H1 (cell line): ENCODE data around the gene RSRC2. TPM values are rescaled to one million over a fixed set of nuclear protein-coding genes. Genes with fewer than 3 reads are reported as not detected.

ENCODE experiments used
- CTCF ChIA-PET: fragments of 300-600 bp; sonication (Branson Sonifier 250); formaldehyde crosslinking; loops from one replicate; lab custom pipeline; 2021; ENCODE audit not compliant: partially characterized antibody; lab: Charles Lee
- POLR2A ChIA-PET: fragments of 300-600 bp; sonication (Branson Sonifier 250); formaldehyde crosslinking; loops from one replicate; lab custom pipeline; 2021; ENCODE audit warnings: inconsistent platforms; ENCODE audit not compliant: partially characterized antibody; lab: Charles Lee
- DNase-seq, 2 experiments: peaks; one replicate each; pipeline versions ENCODE4 v3.0.0 to v3.0.0-alpha.2; 2010 to 2022; ENCODE audit warnings: low spot score in 2 of 2, low read depth in 1 of 2, mixed read lengths in 1 of 2
- FAIRE-seq: peaks from 2 replicates; lab custom pipeline; 2011; peaks lifted over from hg19 to GRCh38; lab: Jason Lieb, UNC
- H2AFZ ChIP-seq: 2 replicates; pipeline ENCODE4 v1.8.1; 2012; ENCODE audit warnings: low read length, inconsistent platforms
- H2AK5ac ChIP-seq: 2 replicates; pipeline ENCODE4 v1.6.1; 2013; ENCODE audit warnings: low read depth, low read length
- H2BK120ac ChIP-seq: replicated peaks from 2 replicates; pipeline ENCODE3; 2013; ENCODE audit warnings: low read depth, low read length, inconsistent platforms
- H2BK12ac ChIP-seq: 2 replicates; pipeline ENCODE4 v1.6.1; 2013; ENCODE audit warnings: low read depth, low read length
- H2BK15ac ChIP-seq: 2 replicates; pipeline ENCODE4 v1.6.1; 2013; ENCODE audit warnings: low read length
- H2BK20ac ChIP-seq: 2 replicates; pipeline ENCODE4 v1.6.1; 2013; ENCODE audit warnings: low read length
- H2BK5ac ChIP-seq: 2 replicates; pipeline ENCODE4 v1.6.1; 2013; ENCODE audit warnings: low read depth, low read length
- H3K14ac ChIP-seq: 2 replicates; pipeline ENCODE4 v1.6.1; 2013; ENCODE audit warnings: inconsistent platforms; ENCODE audit not compliant: insufficient read length
- H3K18ac ChIP-seq: 2 replicates; pipeline ENCODE4 v1.6.1; 2013; ENCODE audit warnings: low read length; ENCODE audit errors: extremely low read depth
- H3K23ac ChIP-seq: 2 replicates; pipeline ENCODE4 v1.6.1; 2013; ENCODE audit warnings: inconsistent platforms; ENCODE audit not compliant: insufficient read length
- H3K23me2 ChIP-seq: 2 replicates; pipeline ENCODE4 v1.6.1; 2013; ENCODE audit warnings: low read depth, low read length
- H3K27ac ChIP-seq: 2 replicates; pipeline ENCODE4 v1.6.1; 2011; ENCODE audit warnings: low read depth, low read length, inconsistent platforms
- H3K27me3 ChIP-seq, 4 experiments: replicated peaks in 1 of 4; 1 replicate in 1 of 4; 2 replicates in 3 of 4; pipeline versions ENCODE4 v1.6.1 to v1.8.1; 2011 to 2013; ENCODE audit warnings: low read length in 3 of 4, mild to moderate bottlenecking in 3 of 4, inconsistent platforms in 2 of 4, mixed read lengths in 2 of 4, moderate library complexity in 1 of 4; ENCODE audit not compliant: control insufficient read depth in 3 of 4, insufficient read depth in 3 of 4; ENCODE audit errors: extremely low read depth in 1 of 4
- H3K36me3 ChIP-seq, 4 experiments: 2 replicates each; pipeline versions ENCODE4 v1.6.1 to v1.8.1; 2011 to 2013; ENCODE audit warnings: mild to moderate bottlenecking in 4 of 4, low read length in 3 of 4, moderate library complexity in 2 of 4, control low read depth in 1 of 4, inconsistent platforms in 1 of 4; ENCODE audit not compliant: insufficient read depth in 4 of 4, control insufficient read depth in 2 of 4
- H3K4ac ChIP-seq: replicated peaks from 2 replicates; pipeline ENCODE3; 2013; ENCODE audit warnings: low read length, low read depth, mixed read lengths, inconsistent platforms; ENCODE audit not compliant: insufficient read length
- H3K4me1 ChIP-seq, 4 experiments: replicated peaks in 1 of 4; 1 replicate in 1 of 4; 2 replicates in 3 of 4; pipeline versions ENCODE4 v1.6.1 to v1.8.1; 2011 to 2013; ENCODE audit warnings: low read length in 3 of 4, inconsistent platforms in 2 of 4, mixed read lengths in 1 of 4; ENCODE audit not compliant: insufficient read depth in 4 of 4, control insufficient read depth in 3 of 4
- H3K4me2 ChIP-seq, 2 experiments: 2 replicates each; pipeline versions ENCODE4 v1.6.1 to v1.8.1; 2011 to 2013; ENCODE audit warnings: low read depth in 2 of 2, low read length in 2 of 2, control low read depth in 1 of 2, inconsistent platforms in 1 of 2, mild to moderate bottlenecking in 1 of 2; ENCODE audit not compliant: insufficient read depth in 1 of 2
- H3K4me3 ChIP-seq, 4 experiments: fragments of 200-600, 300-600 bp in 1 of 4; sonication (generic), shearing (Covaris generic), sonication (Bioruptor Twin) in 1 of 4; 2 replicates each; pipeline versions ENCODE4 v1.5.1 to v1.8.1; 2011 to 2016; ENCODE audit warnings: low read length in 4 of 4, low read depth in 3 of 4, control low read depth in 2 of 4, inconsistent platforms in 2 of 4, mild to moderate bottlenecking in 2 of 4, mixed read lengths in 1 of 4, moderate library complexity in 1 of 4; ENCODE audit not compliant: insufficient read depth in 2 of 4; ENCODE audit errors: extremely low read depth in 1 of 4
- H3K56ac ChIP-seq: replicated peaks from 2 replicates; pipeline ENCODE3; 2013; ENCODE audit warnings: low read depth, mild to moderate bottlenecking, mixed read lengths, low read length, inconsistent platforms; ENCODE audit not compliant: insufficient read length
- H3K79me1 ChIP-seq: 2 replicates; pipeline ENCODE4 v1.6.1; 2013; ENCODE audit warnings: low read depth, low read length, control low read depth
- H3K79me2 ChIP-seq, 2 experiments: 2 replicates each; pipeline versions ENCODE4 v1.6.1 to v1.8.1; 2012 to 2013; ENCODE audit warnings: low read length in 2 of 2, mild to moderate bottlenecking in 2 of 2, inconsistent platforms in 1 of 2; ENCODE audit not compliant: insufficient read depth in 2 of 2, control insufficient read depth in 1 of 2
- H3K9ac ChIP-seq, 4 experiments: replicated peaks in 1 of 4; 1 replicate in 1 of 4; 2 replicates in 3 of 4; pipeline versions ENCODE4 v1.6.1 to v1.8.1; 2011 to 2013; ENCODE audit warnings: low read depth in 3 of 4, low read length in 3 of 4, control low read depth in 2 of 4, mild to moderate bottlenecking in 2 of 4, moderate library complexity in 2 of 4, inconsistent platforms in 1 of 4; ENCODE audit errors: extremely low read depth in 1 of 4
- H3K9me3 ChIP-seq, 2 experiments: 2 replicates each; pipeline versions ENCODE4 v1.6.1 to v1.8.1; 2012 to 2013; ENCODE audit warnings: mild to moderate bottlenecking in 2 of 2, moderate library complexity in 2 of 2, control low read depth in 1 of 2, inconsistent platforms in 1 of 2, low read depth in 1 of 2, low read length in 1 of 2, mixed read lengths in 1 of 2; ENCODE audit not compliant: insufficient read depth in 2 of 2
- H4K20me1 ChIP-seq, 2 experiments: replicated peaks in 1 of 2; 2 replicates each; pipeline versions ENCODE3 to v1.8.1; 2011 to 2013; ENCODE audit warnings: inconsistent platforms in 2 of 2, low read length in 2 of 2, mild to moderate bottlenecking in 1 of 2; ENCODE audit not compliant: insufficient read depth in 2 of 2, control insufficient read depth in 1 of 2
- H4K5ac ChIP-seq: 2 replicates; pipeline ENCODE4 v1.6.1; 2013; ENCODE audit warnings: low read length, low read depth, mixed read lengths, inconsistent platforms; ENCODE audit not compliant: insufficient read length
- H4K8ac ChIP-seq: 2 replicates; pipeline ENCODE4 v1.8.0; 2013; ENCODE audit warnings: mild to moderate bottlenecking, moderate library complexity, low read length, inconsistent platforms; ENCODE audit not compliant: insufficient read depth; ENCODE audit errors: extremely low read depth
- H4K91ac ChIP-seq: replicated peaks from 2 replicates; pipeline ENCODE3; 2013; ENCODE audit warnings: low read length, mixed read lengths, inconsistent platforms; ENCODE audit not compliant: insufficient read length
- WGBS, 2 experiments: shearing (Covaris generic) in 1 of 2; methylation state at CpG; one replicate each; pipeline versions ENCODE4 v1.1.6 to v1.1.7; 2013 to 2015; ENCODE audit warnings: low lambda C conversion rate in 2 of 2, mixed read lengths in 2 of 2, inconsistent platforms in 1 of 2, low coverage in 1 of 2, missing lambda C conversion rate in 1 of 2; ENCODE audit not compliant: insufficient replicate concordance in 2 of 2, insufficient coverage in 1 of 2, insufficient read length in 1 of 2; ENCODE audit errors: extremely low coverage in 1 of 2, missing lambda C conversion rate in 1 of 2; 5-methylcytosine and 5-hydroxymethylcytosine counted together
- polyA plus RNA-seq, 7 experiments: library from polyadenylated mRNA; depleted of rRNA in 3 of 7; stranded (reverse) in 5 of 7; unstranded in 2 of 7; fragments of >200 nt in 5 of 7; fragments of 200-250 nt in 2 of 7; gene quantifications; 1 replicate in 5 of 7; 2 replicates in 1 of 7; 4 replicates in 1 of 7; pipeline versions ENCODE4 v1.2.1 to v1.2.3, GENCODE V29; 2011 to 2013; ENCODE audit warnings: missing spikeins in 2 of 7, mixed read lengths in 2 of 7
- total RNA-seq: library from RNA; stranded (reverse); fragmentation: NEBNext Ultra II Directional; extraction: Animal tissue kit (Norgen Biotek cat#: 25700); gene quantifications from 2 replicates; pipeline ENCODE4 v1.2.1, GENCODE V29; 2021

RSRC2 gene
- total and polyA plus RNA-seq, 2 of the 8 experiments (the other 6 are each of a cell fraction or from before 2014, with no cell fraction given) = 15.9 to 71.4 TPM

DNA sequence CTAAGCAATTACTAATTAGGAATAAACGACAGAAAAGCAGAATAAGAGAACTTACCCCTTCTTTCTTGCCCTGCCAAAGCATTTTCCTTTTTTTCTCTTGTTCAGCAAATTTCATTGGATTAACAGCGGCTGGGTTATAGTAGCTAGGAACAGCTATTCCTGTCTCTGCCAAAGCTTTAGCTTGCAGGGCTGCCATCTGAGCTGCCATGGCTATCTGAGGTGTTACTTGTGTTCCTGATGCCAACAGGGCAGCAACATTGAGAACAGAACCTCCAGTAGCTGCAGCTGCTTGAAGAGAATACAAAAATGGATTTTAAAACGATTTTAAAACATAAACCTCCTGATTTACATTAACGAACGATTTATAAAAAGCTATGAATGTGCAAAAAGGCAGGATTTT, 18.6 kb downstream of the RSRC2 start:
- H3K36me3 ChIP-seq = peaks cover 47 to 95% (median 74%) of the 10 kb centered on the region in 4 experiments
- WGBS, 2 experiments = 90% methylated on average over 5 of the region's 5 CpGs; no CpG with 5 or more reads in 1 of the 2 experiments
- no peaks in the 10 kb centered on the region; the same call in 1 of the 2 replicates for H3K79me1 ChIP-seq
- FAIRE-seq = no peak
- H3K18ac ChIP-seq = no peak overlapping the region
- H3K23me2 ChIP-seq = no peaks in the 10 kb centered on the region
- H3K27me3 ChIP-seq = no peaks in the 10 kb centered on the region
- DNase-seq = no peak
- no peak overlapping the region for H3K9ac ChIP-seq
- no peak overlapping the region for H3K4me3 ChIP-seq
- no peaks in the 10 kb centered on the region for H3K9me3 ChIP-seq
- H4K91ac ChIP-seq = no peak overlapping the region
- no peak overlapping the region for H3K4me2 ChIP-seq
- no peak overlapping the region for H3K56ac ChIP-seq
- peaks cover 0 to 8% of the 10 kb centered on the region in 2 experiments for H4K20me1 ChIP-seq
- H3K27ac ChIP-seq = no peak overlapping the region
- no peak overlapping the region for H4K5ac ChIP-seq
- no peak overlapping the region for H2AK5ac ChIP-seq
- ChIA-PET CTCF (interaction anchor here (0.6 to 1.0 kb wide), 2 partner anchors 17 to 111 kb away, joined by 3 read pairs; no protein-coding TSS in a partner anchor), POLR2A (interaction anchor here (47.9 to 49.0 kb wide), 2 partner anchors 2 to 18 kb away, joined by 1221 read pairs; partner anchors contain the start of genes KNTC1, RSRC2 and ZCCHC8)
- H2BK15ac ChIP-seq = no peak overlapping the region
- H3K79me2 ChIP-seq = peaks cover 0 to 4% of the 10 kb centered on the region in 2 experiments; a peak in 1 of 4 replicates
- no peak overlapping the region for H2BK5ac ChIP-seq
- no peak overlapping the region for H2AFZ ChIP-seq
- H3K14ac ChIP-seq = no peak overlapping the region
- no peak overlapping the region for H2BK12ac ChIP-seq
- H2BK120ac ChIP-seq = no peak overlapping the region
- no peak overlapping the region for H2BK20ac ChIP-seq
- no peak overlapping the region for H4K8ac ChIP-seq
- no peak overlapping the region for H3K23ac ChIP-seq
- H3K4ac ChIP-seq = no peak overlapping the region
- no peaks in the 10 kb centered on the region for H3K4me1 ChIP-seq
